Loucy (cell line): ENCODE measurements around the gene G2E3.

Source experiments
- H2AFZ ChIP-seq: fragments of 200-600 bp; sonication (generic); 2 replicates; pipeline ENCODE4 v1.6.0; 2016; ENCODE audit warnings: antibody characterized with exemption, mild to moderate bottlenecking, low read length, moderate library complexity
- H3F3A ChIP-seq: fragments of 200-600 bp; 2 replicates; pipeline ENCODE4 v1.6.0; 2016; ENCODE audit warnings: antibody characterized with exemption, low read depth, mild to moderate bottlenecking
- H3K27me3 ChIP-seq: fragments of 200-600 bp; sonication (generic); 2 replicates; pipeline ENCODE4 v1.6.1; 2014; ENCODE audit warnings: low read length, mild to moderate bottlenecking; ENCODE audit not compliant: insufficient read depth, poor library complexity, severe bottlenecking
- H3K36me3 ChIP-seq: fragments of 200-600 bp; sonication (generic); 2 replicates; pipeline ENCODE4 v1.6.1; 2016; ENCODE audit warnings: low read length; ENCODE audit not compliant: insufficient read depth
- H3K4me1 ChIP-seq: fragments of 200-600 bp; sonication (generic); 2 replicates; pipeline ENCODE4 v1.5.1; 2014; ENCODE audit warnings: low read length, mild to moderate bottlenecking; ENCODE audit not compliant: insufficient read depth, poor library complexity, severe bottlenecking
- H3K4me2 ChIP-seq: fragments of 200-600 bp; sonication (generic); 2 replicates; pipeline ENCODE4 v1.6.0; 2014; ENCODE audit warnings: antibody characterized with exemption, low read length, low read depth, mild to moderate bottlenecking; ENCODE audit not compliant: poor library complexity, severe bottlenecking
- H3K4me3 ChIP-seq: fragments of 200-600 bp; sonication (generic); 2 replicates; pipeline ENCODE4 v1.5.1; 2014; ENCODE audit warnings: low read length, mild to moderate bottlenecking, mixed read lengths; ENCODE audit not compliant: poor library complexity, severe bottlenecking
- H3K79me2 ChIP-seq: fragments of 200-600 bp; sonication (generic); 2 replicates; pipeline ENCODE4 v1.6.1; 2014; ENCODE audit warnings: low read length; ENCODE audit not compliant: insufficient read depth
- H3K9ac ChIP-seq: fragments of 200-600 bp; sonication (generic); 2 replicates; pipeline ENCODE4 v1.6.0; 2014; ENCODE audit warnings: mild to moderate bottlenecking, low read depth, low read length, moderate library complexity; ENCODE audit not compliant: poor library complexity, severe bottlenecking
- H3K9me2 ChIP-seq: fragments of 200-600 bp; sonication (generic); replicated peaks from 2 replicates; pipeline ENCODE4 v1.6.1; 2016; ENCODE audit warnings: low read depth, low read length, mixed read lengths
- H3K9me3 ChIP-seq: fragments of 200-600 bp; sonication (generic); 2 replicates; pipeline ENCODE4 v1.6.1; 2014; ENCODE audit warnings: mild to moderate bottlenecking, antibody characterized with exemption, low read length, low read depth; ENCODE audit not compliant: insufficient read depth
- H4K20me1 ChIP-seq: fragments of 200-600 bp; sonication (generic); 2 replicates; pipeline ENCODE4 v1.6.0; 2014; ENCODE audit warnings: antibody characterized with exemption, low read length, mild to moderate bottlenecking; ENCODE audit not compliant: insufficient read depth, poor library complexity, severe bottlenecking
- EZH2phosphoT487 ChIP-seq: fragments of 200-600 bp; IDR thresholded peaks from 2 replicates; pipeline ENCODE4 v1.6.1; 2018; ENCODE audit warnings: antibody characterized with exemption, mild to moderate bottlenecking, moderate library complexity, borderline replicate concordance
- TF ChIP-seq, protein P1 (sequence below): fragments of 200-600 bp; sonication (generic); conservative IDR thresholded peaks from 2 replicates; pipeline ENCODE4 v1.5.1; 2014; ENCODE audit warnings: mild to moderate bottlenecking, antibody characterized with exemption, low read length

The G2E3 gene

DNA sequence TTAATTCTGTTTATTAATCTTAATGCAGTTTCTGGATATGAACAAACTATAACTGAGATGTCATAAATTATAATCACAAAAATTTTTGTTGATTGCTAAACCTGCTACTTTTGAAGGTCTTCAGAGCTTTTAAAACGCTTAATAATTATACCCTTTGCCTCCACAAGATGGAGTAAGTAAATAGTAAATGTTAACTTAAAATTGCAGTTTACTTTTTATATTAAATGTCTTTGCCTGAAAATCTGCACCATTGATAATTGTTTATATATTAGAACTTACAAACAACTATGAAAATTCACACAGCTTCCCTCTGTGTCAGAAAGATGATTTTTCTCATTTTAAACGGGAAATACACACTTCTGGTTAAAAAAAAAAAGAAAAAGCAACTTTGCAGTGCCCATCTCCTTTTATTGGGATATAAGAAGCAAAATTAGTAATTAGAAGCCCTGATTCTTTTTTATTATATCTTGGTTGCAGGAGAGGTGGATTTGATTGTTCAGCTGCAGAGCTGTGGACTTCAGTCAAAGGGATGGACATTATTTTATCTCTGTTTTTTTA is 98.7 kb downstream of the G2E3 start:
- Histone ChIP-seq H3K9ac (no peak overlapping the region), H3K4me3 (no peak overlapping the region), H3F3A (no peaks in the 10 kb centered on the region), H3K27me3 (no peaks in the 10 kb centered on the region), H3K4me2 (no peak overlapping the region), H3K9me3 (no peaks in the 10 kb centered on the region), H4K20me1 (peaks cover 4% of the 10 kb centered on the region), H3K79me2 (no peaks in the 10 kb centered on the region), H2AFZ (no peak overlapping the region), H3K9me2 (no peaks in the 10 kb centered on the region), H3K4me1 (no peaks in the 10 kb centered on the region), H3K36me3 (peaks cover 77% of the 10 kb centered on the region)
- TF ChIP-seq EZH2phosphoT487, result no peak
- TF ChIP-seq, protein P1, sequence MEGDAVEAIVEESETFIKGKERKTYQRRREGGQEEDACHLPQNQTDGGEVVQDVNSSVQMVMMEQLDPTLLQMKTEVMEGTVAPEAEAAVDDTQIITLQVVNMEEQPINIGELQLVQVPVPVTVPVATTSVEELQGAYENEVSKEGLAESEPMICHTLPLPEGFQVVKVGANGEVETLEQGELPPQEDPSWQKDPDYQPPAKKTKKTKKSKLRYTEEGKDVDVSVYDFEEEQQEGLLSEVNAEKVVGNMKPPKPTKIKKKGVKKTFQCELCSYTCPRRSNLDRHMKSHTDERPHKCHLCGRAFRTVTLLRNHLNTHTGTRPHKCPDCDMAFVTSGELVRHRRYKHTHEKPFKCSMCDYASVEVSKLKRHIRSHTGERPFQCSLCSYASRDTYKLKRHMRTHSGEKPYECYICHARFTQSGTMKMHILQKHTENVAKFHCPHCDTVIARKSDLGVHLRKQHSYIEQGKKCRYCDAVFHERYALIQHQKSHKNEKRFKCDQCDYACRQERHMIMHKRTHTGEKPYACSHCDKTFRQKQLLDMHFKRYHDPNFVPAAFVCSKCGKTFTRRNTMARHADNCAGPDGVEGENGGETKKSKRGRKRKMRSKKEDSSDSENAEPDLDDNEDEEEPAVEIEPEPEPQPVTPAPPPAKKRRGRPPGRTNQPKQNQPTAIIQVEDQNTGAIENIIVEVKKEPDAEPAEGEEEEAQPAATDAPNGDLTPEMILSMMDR, result peak; percentile 71

DNA sequence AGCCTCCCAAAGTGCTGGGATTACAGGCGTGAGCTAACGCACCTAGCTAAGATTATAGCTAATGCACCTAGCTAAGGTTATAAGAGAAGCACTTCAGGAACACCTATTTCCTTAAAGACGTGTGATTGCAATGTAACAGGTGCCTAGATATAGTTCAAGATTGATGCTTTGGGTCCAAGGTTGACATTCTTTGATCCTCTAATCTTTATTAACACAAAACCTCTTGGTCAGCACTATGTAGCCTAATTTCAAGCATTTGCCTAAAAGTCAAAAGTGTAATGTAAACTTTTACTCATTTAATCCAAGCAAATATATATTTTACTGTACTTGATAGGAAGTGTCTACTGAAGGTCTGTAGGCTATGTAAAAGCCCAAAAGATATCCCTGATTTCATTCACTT is 99.7 kb downstream of the G2E3 start:
- no peaks in the 10 kb centered on the region for H3K27me3 ChIP-seq
- H4K20me1 ChIP-seq, result peaks cover 4% of the 10 kb centered on the region
- no peaks in the 10 kb centered on the region for H3K79me2 ChIP-seq
- H3K9ac ChIP-seq, result no peak overlapping the region
- H3K9me3 ChIP-seq, result no peaks in the 10 kb centered on the region
- no peak overlapping the region for H3K4me3 ChIP-seq
- no peaks in the 10 kb centered on the region for H3K4me1 ChIP-seq
- H3K36me3 ChIP-seq, result peaks cover 73% of the 10 kb centered on the region
- TF ChIP-seq EZH2phosphoT487, result no peak
- TF ChIP-seq, protein P1, result no peak
- no peaks in the 10 kb centered on the region for H3K9me2 ChIP-seq
- no peak overlapping the region for H2AFZ ChIP-seq
- H3F3A ChIP-seq, result no peaks in the 10 kb centered on the region
- H3K4me2 ChIP-seq, result no peak overlapping the region

DNA sequence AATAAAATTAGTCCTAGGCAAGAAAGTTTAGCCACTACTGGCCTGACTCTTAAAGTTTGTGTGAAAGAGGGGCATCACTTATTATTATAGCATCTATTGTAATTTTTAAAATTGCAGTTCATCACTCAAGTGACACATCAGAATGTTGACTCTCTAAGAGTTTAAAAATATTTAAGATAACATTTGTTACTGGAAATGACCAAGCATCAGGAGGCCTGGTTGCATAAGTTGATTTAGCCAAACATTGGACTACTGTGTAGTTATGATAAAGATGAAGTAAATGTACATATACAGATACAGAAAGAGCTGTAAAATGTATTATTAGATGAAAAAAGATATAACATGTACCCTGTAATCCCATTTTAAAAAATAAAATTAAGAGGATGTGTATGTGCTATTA is 110.6 kb downstream of the G2E3 start:
- Histone ChIP-seq H4K20me1 (no peaks in the 10 kb centered on the region), H3F3A (no peaks in the 10 kb centered on the region), H2AFZ (no peak overlapping the region), H3K4me3 (no peak overlapping the region), H3K27me3 (no peaks in the 10 kb centered on the region), H3K4me2 (no peak overlapping the region), H3K9me2 (no peaks in the 10 kb centered on the region), H3K9ac (no peak overlapping the region), H3K79me2 (no peaks in the 10 kb centered on the region), H3K4me1 (no peaks in the 10 kb centered on the region), H3K36me3 (peaks cover 12% of the 10 kb centered on the region; the same call in 1 of the 2 replicates), H3K9me3 (no peaks in the 10 kb centered on the region)
- TF ChIP-seq, protein P1, result no peak
- no peak for TF ChIP-seq EZH2phosphoT487
